NT2/D1 (cell line): ENCODE data around the gene C12orf76.

Experiments
- SUZ12 ChIP-seq: IDR thresholded peaks from 2 replicates; pipeline ENCODE4 v1.6.1; 2011; ENCODE audit not compliant: insufficient read length, insufficient read depth; ENCODE audit errors: extremely low read depth
- YY1 ChIP-seq: IDR thresholded peaks from 2 replicates; pipeline ENCODE4 v1.6.1; 2011; ENCODE audit not compliant: insufficient read length, insufficient read depth
- ZNF274 ChIP-seq: IDR thresholded peaks from 2 replicates; pipeline ENCODE4 v1.6.1; 2011; ENCODE audit warnings: mild to moderate bottlenecking, low read depth, low read length

DNA sequence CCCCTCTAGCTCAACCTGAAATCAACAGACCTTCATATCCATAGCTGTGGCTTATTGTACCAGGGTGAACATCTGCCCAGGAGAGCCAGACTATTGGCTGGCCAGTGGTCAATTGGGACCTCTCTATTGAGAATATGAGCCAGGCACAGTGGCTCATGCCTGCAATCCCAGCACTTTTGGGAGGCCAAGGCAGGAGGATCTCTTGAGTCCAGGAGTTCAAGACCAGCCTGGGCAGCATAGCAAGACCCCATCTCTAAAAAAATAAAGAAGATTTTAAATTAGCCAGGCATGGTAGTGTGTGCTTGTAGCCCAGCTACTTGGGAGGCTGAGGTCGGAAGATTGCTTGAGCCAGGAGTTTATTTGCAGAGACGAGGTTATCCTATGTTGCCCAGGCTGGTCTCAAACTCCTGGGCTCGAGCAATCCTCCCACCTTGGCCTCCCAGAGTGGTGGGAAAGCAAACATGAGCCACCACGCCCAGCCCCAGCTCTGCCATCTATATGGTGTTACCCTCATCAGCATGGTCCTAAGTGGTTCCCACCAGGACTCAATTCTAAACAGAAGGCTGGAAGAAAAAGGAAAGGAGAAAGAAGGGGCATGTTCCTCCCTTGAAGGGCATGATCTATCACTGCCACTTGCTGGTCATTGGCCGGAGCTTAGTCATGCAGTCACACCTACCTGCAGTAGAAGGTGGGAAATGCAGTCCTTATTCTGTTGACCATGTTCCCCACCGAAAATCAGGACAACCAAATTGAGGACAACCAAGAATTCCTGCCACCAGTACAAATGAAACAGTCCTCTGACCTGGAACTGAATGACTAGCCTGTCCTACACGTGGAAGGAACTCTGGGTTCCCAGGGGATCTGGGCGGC is 42.2 kb upstream of the C12orf76 start:
- TF ChIP-seq SUZ12 (no peak), ZNF274 (no peak), YY1 (no peak)
